ENCODE data around the gene PERCC1. TPM values are rescaled to one million over a fixed set of nuclear protein-coding genes. Genes with fewer than 3 reads are reported as not detected.

The PERCC1 gene
- total and polyA plus RNA-seq, 9 of the 15 experiments (the other 6 are each of a cell fraction or from before 2014, with no cell fraction given), result not detected

GRCh38 chr16:1436731-1437355 is 6.0 kb downstream of the PERCC1 start (continued):
- TF ChIP-seq HBP1 (CRISPR knock-in tag; IDR thresholded peaks at IDR 0.05), result no peak

DNA sequence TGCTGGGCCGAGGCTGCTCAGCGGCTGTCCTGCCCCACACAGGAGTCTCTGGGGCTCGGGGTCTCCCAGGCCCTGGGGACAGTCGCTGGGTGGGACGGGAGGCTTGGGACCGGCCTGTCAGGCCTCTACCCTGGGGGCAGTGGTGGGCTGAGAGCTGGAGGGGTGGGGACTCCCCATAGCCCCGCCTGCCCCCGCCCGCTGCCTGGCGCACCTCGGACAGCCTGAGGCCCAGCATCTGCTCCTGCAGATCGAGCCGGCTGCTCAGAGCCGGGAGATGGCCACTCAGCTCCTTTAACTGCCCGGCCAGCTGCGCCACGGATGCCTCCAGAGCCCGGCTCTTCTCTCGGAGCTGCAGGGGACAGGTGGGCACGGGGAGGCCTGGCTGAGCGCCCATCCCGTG is 6.7 kb downstream of the PERCC1 start:
- H3K9me1 ChIP-seq (ENCODE audit: control insufficient read depth, insufficient read depth, low read length), result no peaks in the 10 kb centered on the region
- intact Hi-C loops (cut with micrococcal nuclease) (no loop called here), in situ Hi-C loops (cut with MboI) (no loop called here)
- 54% methylated on average over 13 of the region's 22 CpGs for WGBS (ENCODE audit: insufficient coverage, low coverage, missing lambda C conversion rate)
- TF ChIP-seq SAFB (IDR thresholded peaks at IDR 0.05; ENCODE audit: borderline replicate concordance, low read depth, low read length) (0 out of 2 replicates have a peak, but pooled peaks have one; percentile 6), CTBP1 (IDR thresholded peaks at IDR 0.05; ENCODE audit: borderline replicate concordance) (no peak)
- DNase-seq (ENCODE audit: extremely low read depth in 1 of 4, low spot score in 3 of 4) (no peak), ATAC-seq (no peak; the same call in 2 of the 3 replicates), FAIRE-seq (no peak)
- no peak overlapping the region for H3K4me3 ChIP-seq
- H3K4me2 ChIP-seq (ENCODE audit: insufficient read depth, low read length), result no peak overlapping the region
- H3K4me1 ChIP-seq (replicated peaks in 1 of 2; ENCODE audit: control insufficient read depth in 2 of 2, insufficient read depth in 2 of 2, low read length in 2 of 2), result peaks cover 0 to 70% of the 10 kb centered on the region in 2 experiments; a peak in 3 of 5 replicates
- H3K36me3 ChIP-seq (ENCODE audit: control insufficient read depth, insufficient read depth, low read length), result no peaks in the 10 kb centered on the region
- H3K27ac ChIP-seq (ENCODE audit: extremely low read depth, low read depth, low read length), result no peak overlapping the region
- no peak overlapping the region for H2AFZ ChIP-seq (ENCODE audit: low read depth, low read length)
- H3K9me3 ChIP-seq (replicated peaks; ENCODE audit: control insufficient read depth, insufficient read depth, low read depth, low read length), result no peaks in the 10 kb centered on the region
- H3K27me3 ChIP-seq (ENCODE audit: control insufficient read depth in 2 of 2, insufficient read depth in 2 of 2, low read length in 2 of 2), result peaks cover 0 to 9% of the 10 kb centered on the region in 2 experiments; a peak in 2 of 5 replicates
- BruUV-seq (replicated peaks), result no TSS peak
- no peaks in the 10 kb centered on the region for H4K20me1 ChIP-seq (replicated peaks; ENCODE audit: control insufficient read depth, insufficient read depth, low read length)
- peak overlapping the region in 1 of 2 experiments; percentile 45; a peak in 2 of 4 replicates for H3K9ac ChIP-seq (ENCODE audit: insufficient read depth in 1 of 2, low read depth in 2 of 2, low read length in 2 of 2)
- no peaks in the 10 kb centered on the region for H3K79me2 ChIP-seq (ENCODE audit: control insufficient read depth, insufficient read depth, low read length)
- ChIA-PET POLR2A (interaction anchor here (0.8 to 1.6 kb wide), 3 partner anchors 30 to 60 kb away, joined by 3 to 5 read pairs (median 3); no protein-coding TSS in a partner anchor), CTCF (ENCODE audit: low intra/inter-chr PET ratio) (no interaction called here)

Data from K562 (cell line).